HG03095 (cell line): ENCODE measurements around the gene FGF18.

Experiments
- ATAC-seq: cut with Tn5 transposase; IDR thresholded peaks from one replicate; pipeline ENCODE4 v1.9.1; 2021; ENCODE audit warnings: moderate library complexity; ENCODE audit not compliant: unreplicated experiment

Gene FGF18

GRCh38 chr5:171422495-171422894 lies 3.0 kb downstream of the FGF18 start:
- no peak for ATAC-seq

- ATAC-seq: no peak
Observed at GRCh38 chr5:171422902-171423663, 3.6 kb downstream of the FGF18 start.

DNA sequence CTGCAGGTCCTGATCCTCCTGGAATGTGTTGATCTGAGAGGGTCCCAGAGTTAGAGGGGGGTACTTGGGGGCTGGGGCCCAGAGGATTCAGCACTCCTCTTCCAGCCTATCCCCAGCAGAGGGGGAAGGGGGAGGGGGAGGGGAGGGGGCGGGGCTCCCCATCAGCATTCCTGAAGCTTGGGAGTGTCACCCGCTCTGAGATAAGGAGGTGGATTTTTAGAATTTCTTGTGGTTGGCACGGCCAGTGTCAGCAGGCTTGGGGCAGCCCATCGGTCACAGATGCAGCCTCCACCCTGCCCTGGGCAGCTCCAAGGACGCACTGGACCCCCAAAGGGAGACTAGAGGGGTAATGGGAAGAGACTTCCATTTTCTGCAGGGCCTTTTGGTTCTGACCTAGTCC lies 5.3 kb downstream of the FGF18 start:
- no peak for ATAC-seq

GRCh38 chr5:171425596-171426244 lies 6.3 kb downstream of the FGF18 start:
- no peak for ATAC-seq

GRCh38 chr5:171426266-171426665 lies 6.8 kb downstream of the FGF18 start:
- no peak for ATAC-seq

DNA sequence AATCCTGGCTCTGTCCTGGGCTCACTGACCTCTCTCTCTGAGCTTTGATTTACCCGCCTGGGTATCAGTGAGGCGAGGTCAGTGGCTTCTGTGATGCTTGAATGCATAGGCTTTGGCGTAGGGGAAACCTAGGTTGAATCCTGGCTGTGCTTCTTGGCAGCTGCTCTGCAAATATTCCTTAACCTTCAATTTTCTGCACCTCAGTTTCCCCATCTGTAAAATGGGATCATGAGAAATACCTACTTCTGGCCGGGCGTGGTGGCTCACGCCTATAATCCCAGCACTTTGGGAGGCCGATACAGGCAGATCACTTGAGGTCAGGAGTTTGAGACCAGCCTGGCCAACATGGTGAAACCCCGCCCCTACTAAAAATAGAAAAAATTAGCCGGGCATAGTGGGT lies 7.2 kb downstream of the FGF18 start:
- ATAC-seq: no peak

DNA sequence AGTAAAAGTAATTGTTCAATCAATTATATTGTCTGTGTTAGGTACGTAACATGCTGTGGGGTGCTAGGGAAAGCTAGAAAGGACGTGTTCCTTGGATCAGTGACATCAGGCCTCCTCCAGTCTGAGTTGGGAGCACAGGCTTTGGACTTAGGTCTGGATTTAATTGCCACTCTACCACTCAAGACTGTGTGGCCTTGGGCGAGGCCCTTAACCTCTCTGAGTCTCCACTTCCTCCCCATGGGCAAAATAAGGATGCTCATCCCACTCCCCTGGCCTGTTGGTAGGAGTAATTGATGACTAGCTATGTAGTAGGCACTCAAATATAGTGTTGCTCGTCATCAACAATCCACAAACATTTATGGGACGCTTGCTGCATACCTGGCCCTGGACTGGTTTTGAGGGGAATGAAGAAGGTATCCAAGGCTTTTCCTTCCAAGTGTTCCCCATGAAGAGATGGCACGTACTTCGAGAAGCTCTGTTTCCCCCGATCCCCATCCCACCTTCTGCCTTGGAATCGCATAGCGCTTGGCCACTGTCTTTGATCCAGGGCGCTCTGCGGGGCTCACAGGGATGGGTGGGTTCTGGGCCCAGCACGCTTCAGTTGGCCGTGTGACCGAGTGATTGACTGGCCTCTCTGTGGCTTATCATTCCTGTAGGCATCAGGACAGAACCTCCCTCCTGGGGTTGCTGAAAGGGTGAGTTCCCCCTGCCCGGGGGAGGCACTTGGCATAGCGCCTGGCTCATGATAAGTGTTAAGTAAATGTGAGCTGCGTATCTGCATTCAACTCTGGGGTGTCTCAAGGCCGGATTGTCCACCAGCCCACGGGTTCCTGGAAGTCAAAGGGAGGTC lies 8.1 kb downstream of the FGF18 start:
- no peak for ATAC-seq

GRCh38 chr5:171428168-171428696 lies 8.8 kb downstream of the FGF18 start:
- ATAC-seq: no peak

GRCh38 chr5:171428809-171429542 lies 9.5 kb downstream of the FGF18 start:
- ATAC-seq: no peak

DNA sequence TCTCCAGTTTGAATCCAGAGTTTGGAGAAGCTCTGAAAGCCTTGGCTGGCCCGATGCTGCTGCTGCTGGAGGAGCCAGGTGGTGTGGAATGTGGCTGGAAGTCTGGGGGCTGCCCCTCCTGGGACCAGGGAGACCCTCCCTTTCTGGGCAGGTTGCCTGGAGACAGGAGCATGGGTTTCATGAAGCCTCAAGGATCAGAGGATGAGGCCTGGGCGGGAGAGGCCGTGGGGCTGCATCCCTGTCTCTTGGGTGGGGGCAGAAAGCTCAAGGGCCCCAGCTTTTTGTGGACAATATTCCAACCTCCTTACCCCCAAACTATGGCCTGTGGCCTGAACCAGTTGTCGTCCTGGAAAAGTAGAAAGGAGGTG lies 10.1 kb downstream of the FGF18 start:
- ATAC-seq: no peak

- no peak for ATAC-seq
Observed at GRCh38 chr5:171431251-171431777, 11.9 kb downstream of the FGF18 start.

DNA sequence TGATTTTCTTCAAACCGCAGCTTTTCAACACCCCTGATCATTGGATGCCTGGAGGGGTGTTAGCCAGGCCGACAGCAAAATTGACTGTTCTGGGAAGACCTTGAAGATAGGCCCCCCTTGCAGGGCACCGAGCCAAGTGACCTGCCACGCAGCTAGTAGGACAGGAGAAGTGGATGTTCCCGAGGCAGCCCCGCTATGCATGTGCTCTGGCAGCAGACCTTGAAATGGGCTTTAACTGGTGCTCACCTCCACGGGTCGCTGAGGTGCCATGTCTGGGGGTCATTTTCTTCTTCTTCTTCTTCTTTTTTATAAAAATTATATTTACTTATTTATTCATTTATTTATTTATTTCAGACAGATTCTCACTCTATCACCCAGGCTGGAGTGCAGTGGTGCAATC lies 12.6 kb downstream of the FGF18 start:
- ATAC-seq: no peak

DNA sequence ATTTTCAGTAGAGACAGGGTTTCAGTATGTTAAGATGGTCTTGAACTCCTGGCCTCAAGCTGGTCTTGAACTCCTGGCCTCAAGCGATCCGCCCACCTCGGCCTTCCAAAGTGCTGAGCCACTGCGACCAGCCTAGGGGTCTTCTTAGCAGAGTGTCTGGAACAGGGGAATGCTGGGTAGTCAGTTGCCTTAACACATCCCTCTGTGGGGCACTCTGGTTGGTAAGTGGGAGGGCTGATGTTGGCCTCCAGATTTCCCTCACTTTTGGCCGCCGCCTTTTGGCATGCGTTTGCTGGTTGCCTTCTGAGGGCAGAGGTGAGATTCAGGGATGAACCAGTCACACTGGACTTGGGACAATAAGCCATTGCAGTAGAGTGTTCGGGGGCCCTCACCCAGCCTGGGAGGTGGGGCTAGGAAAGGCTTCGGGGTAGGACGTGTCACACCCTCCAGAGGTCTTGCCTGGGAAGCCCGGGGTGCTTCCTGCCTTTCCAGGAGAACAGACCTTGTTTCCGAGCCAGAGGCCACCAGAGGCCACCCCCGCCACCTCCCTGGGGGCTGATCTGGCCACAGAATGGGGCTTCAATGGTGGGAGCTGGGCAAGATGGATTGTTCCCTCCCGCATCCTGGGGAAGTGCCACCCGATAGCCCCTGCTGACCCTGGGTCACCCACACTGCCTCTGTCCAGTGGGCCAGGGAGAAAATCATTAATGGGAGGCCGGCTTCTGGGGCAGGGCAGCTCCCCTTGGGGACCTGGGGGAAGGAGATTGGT lies 13.3 kb downstream of the FGF18 start:
- ATAC-seq: no peak

DNA sequence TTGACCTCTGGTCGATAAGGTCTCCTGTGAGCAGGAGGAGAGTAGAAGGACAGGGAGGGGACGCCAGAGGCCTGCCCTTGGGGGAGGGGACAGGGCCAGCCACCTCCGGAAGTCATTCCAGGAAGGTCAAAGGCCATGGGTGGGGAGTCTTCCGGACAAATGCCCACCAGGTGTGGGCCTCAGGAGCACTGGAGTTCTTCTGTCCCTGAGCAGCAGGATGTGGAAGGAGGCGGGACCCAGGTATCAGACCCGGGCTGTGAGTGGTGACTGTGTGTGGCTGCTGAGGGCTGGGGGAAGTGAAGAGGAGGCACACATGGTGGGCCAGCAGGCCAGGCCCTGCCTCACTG lies 13.9 kb downstream of the FGF18 start:
- ATAC-seq: no peak

DNA sequence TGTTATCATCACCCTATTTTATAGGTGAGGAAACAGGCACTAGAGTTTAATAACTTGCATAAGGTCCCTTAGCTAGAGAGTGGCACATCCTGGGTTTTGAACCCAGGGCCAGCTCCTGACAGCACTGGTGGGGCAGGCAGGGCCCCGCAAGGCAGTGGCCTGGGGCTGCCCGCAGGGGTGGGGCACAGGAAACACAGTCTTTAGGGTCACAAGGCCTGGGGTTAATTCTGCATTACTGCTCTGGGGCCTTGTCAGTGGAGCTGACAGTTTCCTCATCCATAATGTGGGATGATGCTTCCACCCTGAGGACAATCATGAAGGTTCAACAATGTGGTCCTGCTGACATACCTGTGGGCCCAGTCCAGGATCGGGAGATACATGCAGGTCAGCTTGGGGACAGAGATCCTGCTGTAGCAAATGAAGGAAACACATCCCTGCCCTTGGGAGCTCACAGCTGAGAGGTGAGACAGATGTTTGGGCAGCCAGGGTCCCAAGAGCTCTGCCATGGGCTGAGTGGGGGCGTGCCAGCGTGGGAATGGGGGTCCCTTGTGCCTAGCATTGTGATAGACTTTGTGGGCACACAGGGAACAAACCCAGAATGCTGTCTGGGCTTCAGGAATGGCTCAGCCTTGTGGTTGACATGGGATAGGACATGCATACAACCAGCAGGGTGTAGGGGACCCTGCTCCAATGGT lies 14.7 kb downstream of the FGF18 start:
- ATAC-seq: no peak

- no peak for ATAC-seq
Observed at GRCh38 chr5:171434874-171435273, 15.4 kb downstream of the FGF18 start.

- ATAC-seq: no peak
Observed at GRCh38 chr5:171435908-171436307, 16.5 kb downstream of the FGF18 start.

- no peak for ATAC-seq
Observed at GRCh38 chr5:171436804-171437285, 17.4 kb downstream of the FGF18 start.

DNA sequence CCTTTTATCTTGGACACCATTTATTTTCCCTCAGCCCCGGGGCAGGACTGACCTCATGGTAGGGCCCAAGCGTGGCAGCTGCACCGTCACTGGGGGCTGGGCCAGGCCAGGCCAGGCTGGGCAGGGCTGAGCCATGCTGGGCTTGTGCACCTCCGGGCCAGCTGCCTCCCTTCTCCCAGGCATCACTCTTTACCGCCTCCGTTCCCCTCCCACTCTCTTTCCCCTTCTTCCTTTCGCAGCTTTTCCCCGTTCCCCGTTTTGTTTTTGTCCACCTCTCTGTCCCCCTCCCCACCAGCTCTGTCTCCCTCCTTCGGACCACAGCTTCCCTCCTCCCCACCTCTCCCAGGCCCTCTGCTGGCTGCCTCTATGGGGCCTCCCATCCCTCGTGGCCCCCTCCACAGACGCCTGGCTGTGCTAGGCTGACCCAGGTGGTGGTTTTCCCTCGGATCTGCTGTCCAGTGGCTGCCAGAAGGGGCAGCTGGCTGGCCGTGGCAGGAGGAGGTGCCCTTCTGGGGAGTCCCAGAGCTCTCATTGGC lies 17.9 kb downstream of the FGF18 start:
- no peak for ATAC-seq
